K562 (cell line): ENCODE measurements around the gene SFTPB. TPM values are rescaled to one million over a fixed set of nuclear protein-coding genes. Genes with fewer than 3 reads are reported as not detected.

Experiments
- ADNP ChIP-seq: fragments of 200-800 bp; sonication (Bioruptor generic); IDR thresholded peaks from 2 replicates; pipeline ENCODE4 v1.6.1; 2016; ENCODE audit warnings: missing genetic modification characterization, missing compliant biosample characterization
- ESRRA ChIP-seq: fragments of 450-650 bp; IDR thresholded peaks from 2 replicates; pipeline ENCODE4 v1.6.1; 2014; ENCODE audit warnings: low read depth, mild to moderate bottlenecking, moderate library complexity, borderline replicate concordance
- HDAC1 ChIP-seq, 2 experiments: fragments of 450-650 bp; IDR thresholded peaks; 2 replicates each; pipeline ENCODE4 v1.6.1; 2016 to 2017; ENCODE audit warnings: inconsistent platforms in 1 of 2, mild to moderate bottlenecking in 1 of 2, moderate library complexity in 1 of 2
- NFE2L1 ChIP-seq: fragments of 450-650 bp; IDR thresholded peaks from 2 replicates; pipeline ENCODE4 v1.6.1; 2016; ENCODE audit warnings: missing genetic modification characterization, low read depth, mild to moderate bottlenecking, missing compliant biosample characterization, moderate library complexity, borderline replicate concordance
- POU5F1 ChIP-seq: fragments of 150-350 bp; IDR thresholded peaks from 2 replicates; pipeline ENCODE4 v1.6.1; 2014; ENCODE audit warnings: borderline replicate concordance, low read length, low read depth, mild to moderate bottlenecking; ENCODE audit not compliant: partially characterized antibody
- RBM34 ChIP-seq: fragments of 200-400 bp; formaldehyde crosslinking; IDR thresholded peaks from 2 replicates; pipeline ENCODE4 v1.6.1; 2018; ENCODE audit warnings: low read length, borderline replicate concordance; ENCODE audit not compliant: insufficient read depth
- RFX1 ChIP-seq: fragments of 450-650 bp; IDR thresholded peaks from 2 replicates; pipeline ENCODE4 v1.6.1; 2016; ENCODE audit warnings: mild to moderate bottlenecking, moderate library complexity
- SAFB2 ChIP-seq: fragments of 200-400 bp; formaldehyde crosslinking; IDR thresholded peaks from 2 replicates; pipeline ENCODE4 v1.6.1; 2018; ENCODE audit warnings: borderline replicate concordance, low read length, low read depth, moderate library complexity; ENCODE audit not compliant: severe bottlenecking
- SMAD2 ChIP-seq: fragments of 150-350 bp; IDR thresholded peaks from 2 replicates; pipeline ENCODE4 v1.6.1; 2014; ENCODE audit warnings: low read depth, mild to moderate bottlenecking, low read length
- SOX6 ChIP-seq: fragments of 450-650 bp; IDR thresholded peaks from 2 replicates; pipeline ENCODE4 v1.6.1; 2014; ENCODE audit warnings: mild to moderate bottlenecking
- SRSF7 ChIP-seq: fragments of 200-400 bp; formaldehyde crosslinking; optimal IDR thresholded peaks from 2 replicates; pipeline ENCODE3; 2017; ENCODE audit warnings: mild to moderate bottlenecking, low read depth, low read length
- TEAD2 ChIP-seq: fragments of 450-650 bp; IDR thresholded peaks from 2 replicates; pipeline ENCODE4 v1.6.1; 2016; ENCODE audit warnings: missing genetic modification characterization, control low read depth, missing compliant biosample characterization
- U2AF1 ChIP-seq: fragments of 200-400 bp; formaldehyde crosslinking; optimal IDR thresholded peaks from 2 replicates; pipeline ENCODE3; 2017; ENCODE audit warnings: mild to moderate bottlenecking, low read depth, low read length, moderate library complexity
- ZBTB26 ChIP-seq: fragments of 450-650 bp; formaldehyde crosslinking; IDR thresholded peaks from 2 replicates; pipeline ENCODE4 v1.4.0; 2022; ENCODE audit warnings: missing genetic modification characterization
- ZMIZ1 ChIP-seq, 2 experiments: fragments of 150-350 bp in 1 of 2; IDR thresholded peaks; 2 replicates each; pipeline ENCODE4 v1.6.1; 2012 to 2016; ENCODE audit warnings: low read depth in 2 of 2, low read length in 2 of 2, mild to moderate bottlenecking in 1 of 2, moderate library complexity in 1 of 2
- ZNF277 ChIP-seq: fragments of 250-450 bp; sonication (Bioruptor Pico); IDR thresholded peaks from 2 replicates; pipeline ENCODE4 v1.8.0; 2022; ENCODE audit warnings: inconsistent platforms, mild to moderate bottlenecking, moderate library complexity, borderline replicate concordance
- ZNF347 ChIP-seq: fragments of 450-650 bp; formaldehyde crosslinking; IDR thresholded peaks from 2 replicates; pipeline ENCODE4 v1.4.0; 2020; ENCODE audit warnings: low read depth, mild to moderate bottlenecking, moderate library complexity
- ZNF586 ChIP-seq: fragments of 450-650 bp; formaldehyde crosslinking; conservative IDR thresholded peaks from 2 replicates; pipeline ENCODE4 v1.4.0; 2020; ENCODE audit warnings: mild to moderate bottlenecking, moderate library complexity
- ZNF766 ChIP-seq: fragments of 200-800 bp; sonication (Bioruptor generic); conservative IDR thresholded peaks from 2 replicates; pipeline ENCODE4 v1.6.1; 2016; ENCODE audit warnings: missing genetic modification characterization, missing compliant biosample characterization
- polyA plus RNA-seq, 8 experiments: library from polyadenylated mRNA; depleted of rRNA in 4 of 8; stranded (reverse) in 5 of 8; unstranded in 3 of 8; fragments of >200 nt; fragmentation: Nextera tagmentation in 2 of 8; fragmentation: Illumina TruSeq in 1 of 8; extraction: Ambion mirVana in 2 of 8; extraction: Trizol in 1 of 8; gene quantifications; 2 replicates each; pipeline versions ENCODE4 v1.2.1 to v1.2.3, GENCODE V29; 2011 to 2014; ENCODE audit warnings: inconsistent platforms in 1 of 8, missing spikeins in 1 of 8
- total RNA-seq, 7 experiments: library from RNA; depleted of rRNA in 6 of 7; stranded (reverse); fragments of >200 nt in 6 of 7; fragmentation: Illumina TruSeq in 2 of 7; extraction: Trizol in 2 of 7; gene quantifications; 2 replicates each; pipeline versions ENCODE4 v1.2.1 to v1.2.3, GENCODE V29; 2011 to 2021; ENCODE audit warnings: low replicate concordance in 1 of 7
- TF ChIP-seq, protein P1 (sequence below): sonication (generic); formaldehyde crosslinking; IDR thresholded peaks from 2 replicates; pipeline ENCODE4 v1.8.0; 2022; ENCODE audit warnings: missing genetic modification reagents, mild to moderate bottlenecking, borderline replicate concordance

Gene SFTPB
- total and polyA plus RNA-seq, 9 of the 15 experiments (the other 6 are each of a cell fraction or from before 2014, with no cell fraction given): 0.03 to 7.0 TPM; not detected in 7

DNA sequence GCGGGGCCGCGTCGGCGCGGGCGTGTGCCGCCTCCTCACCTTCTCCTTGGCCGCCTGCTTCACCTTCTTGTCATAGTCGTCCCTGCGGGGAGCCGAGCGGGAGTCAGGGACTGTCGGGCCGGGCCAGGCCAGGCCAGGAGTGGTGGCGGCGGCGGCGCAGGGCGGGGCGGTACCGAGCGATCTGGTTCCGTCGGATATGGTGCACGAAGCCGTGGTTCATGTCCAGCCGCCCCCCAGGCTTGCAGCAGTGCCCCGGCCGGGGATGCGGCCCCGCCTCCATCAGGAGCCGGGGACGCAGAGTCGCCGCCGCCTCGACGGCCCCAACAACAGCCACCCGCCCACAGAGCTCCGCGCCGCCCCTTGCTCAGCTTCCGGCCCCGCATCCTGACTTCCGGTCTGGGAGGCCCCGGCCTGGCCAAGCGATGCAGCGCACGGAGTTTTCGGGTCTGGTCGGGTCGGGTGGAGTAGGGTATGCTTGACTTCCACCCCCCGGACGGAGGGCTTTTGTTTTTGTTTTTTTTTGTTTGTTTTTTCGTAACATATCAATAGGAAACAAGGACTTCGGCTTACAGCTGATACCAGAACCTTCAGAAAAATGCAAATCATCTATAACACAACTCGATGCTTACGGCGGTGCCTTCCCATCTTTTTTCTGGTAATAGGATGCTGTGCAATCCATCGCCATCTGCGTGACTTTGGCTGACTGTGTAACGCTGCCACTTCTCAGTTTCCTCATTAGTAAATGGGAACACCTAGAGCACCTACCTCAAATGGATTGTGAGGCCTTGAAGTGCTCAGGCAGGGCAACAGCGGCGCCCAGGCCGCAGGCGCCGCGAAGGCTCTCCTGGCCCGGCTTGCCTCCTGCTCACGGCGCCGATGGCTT, 56.1 kb downstream of the SFTPB start, which contains the start of gene C2orf68 (continued):
- TF ChIP-seq ZMIZ1 (IDR thresholded peaks at IDR 0.05; ENCODE audit: low read depth in 2 of 2, low read length in 2 of 2) (no peak), POU5F1 (no peak), SMAD2 (no peak), HDAC1 (IDR thresholded peaks at IDR 0.05) (peak in 1 of 2 experiments; percentile 64; a peak in 2 of 4 replicates), RBM34 (no peak), TEAD2 (tag) (no peak), ESRRA (peak; percentile 41; the same call in 1 of the 2 replicates), ZNF766 (no peak), ADNP (tag) (no peak; the same call in 1 of the 2 replicates), U2AF1 (no peak), RFX1 (no peak), SAFB2 (no peak), SRSF7 (no peak), SOX6 (0 out of 2 replicates have a peak, but pooled peaks have one; percentile 14), ZBTB26 (no peak), ZNF586 (CRISPR knock-in tag) (no peak), NFE2L1 (tag) (no peak), ZNF347 (CRISPR knock-in tag) (no peak), ZNF277 (no peak)
- TF ChIP-seq, protein P1, sequence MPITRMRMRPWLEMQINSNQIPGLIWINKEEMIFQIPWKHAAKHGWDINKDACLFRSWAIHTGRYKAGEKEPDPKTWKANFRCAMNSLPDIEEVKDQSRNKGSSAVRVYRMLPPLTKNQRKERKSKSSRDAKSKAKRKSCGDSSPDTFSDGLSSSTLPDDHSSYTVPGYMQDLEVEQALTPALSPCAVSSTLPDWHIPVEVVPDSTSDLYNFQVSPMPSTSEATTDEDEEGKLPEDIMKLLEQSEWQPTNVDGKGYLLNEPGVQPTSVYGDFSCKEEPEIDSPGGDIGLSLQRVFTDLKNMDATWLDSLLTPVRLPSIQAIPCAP (CRISPR knock-in tag): no peak
